Neuronal stem cell (in vitro differentiated cells): ENCODE measurements around the gene NOP53.
A peak's percentile ranks its signal among the peaks of the same experiment; 100 is the strongest.
"Not testable (repeated sequence)": the region's sequence is repeated elsewhere in the genome, so short reads cannot be mapped to it uniquely, and the experiment has no call there.

Experiments
- DNase-seq: peaks from one replicate; pipeline ENCODE4 v3.0.0-alpha.2; 2013; ENCODE audit warnings: low spot score
- H2AFZ ChIP-seq: one replicate; pipeline ENCODE4 v1.6.1; 2013; ENCODE audit warnings: mild to moderate bottlenecking, low read length, inconsistent platforms
- H2AK5ac ChIP-seq: 2 replicates; pipeline ENCODE4 v1.6.1; 2013; ENCODE audit warnings: low read depth, mild to moderate bottlenecking, inconsistent platforms, low read length, moderate library complexity, mixed read lengths
- H2BK120ac ChIP-seq: 2 replicates; pipeline ENCODE4 v1.6.1; 2013; ENCODE audit warnings: low read depth, mild to moderate bottlenecking, inconsistent platforms, low read length, moderate library complexity, mixed read lengths
- H2BK12ac ChIP-seq: one replicate; pipeline ENCODE4 v1.6.1; 2013; ENCODE audit warnings: low read length, inconsistent platforms
- H2BK15ac ChIP-seq: 2 replicates; pipeline ENCODE4 v1.6.1; 2013; ENCODE audit warnings: mild to moderate bottlenecking, low read length, inconsistent platforms, mixed read lengths
- H2BK5ac ChIP-seq: one replicate; pipeline ENCODE4 v1.6.1; 2013; ENCODE audit warnings: inconsistent platforms, mild to moderate bottlenecking, low read length, moderate library complexity
- H3K14ac ChIP-seq: one replicate; pipeline ENCODE4 v1.6.1; 2013; ENCODE audit warnings: low read length, inconsistent platforms
- H3K18ac ChIP-seq: 2 replicates; pipeline ENCODE4 v1.6.1; 2013; ENCODE audit warnings: low read length, inconsistent platforms
- H3K23ac ChIP-seq: 2 replicates; pipeline ENCODE4 v1.6.1; 2013; ENCODE audit warnings: low read depth, mild to moderate bottlenecking, mixed read lengths, low read length, inconsistent platforms; ENCODE audit not compliant: poor library complexity
- H3K27ac ChIP-seq: replicated peaks from 3 replicates; pipeline ENCODE4 v1.5.1; 2013; ENCODE audit warnings: low read length, inconsistent platforms
- H3K27me3 ChIP-seq, 3 experiments: 2 replicates each; pipeline ENCODE4 v1.6.1; 2013; ENCODE audit warnings: low read length in 3 of 3, mild to moderate bottlenecking in 2 of 3, inconsistent platforms in 1 of 3, low read depth in 1 of 3, mixed read lengths in 1 of 3, moderate library complexity in 1 of 3; ENCODE audit not compliant: control insufficient read depth in 3 of 3, insufficient read depth in 3 of 3
- H3K36me3 ChIP-seq, 2 donors: replicated peaks in 1 of 2; 2 replicates each; pipeline ENCODE4 v1.6.1; 2013; ENCODE audit warnings: low read length in 2 of 2; ENCODE audit not compliant: control insufficient read depth in 2 of 2, insufficient read depth in 2 of 2
- H3K4ac ChIP-seq: 2 replicates; pipeline ENCODE4 v1.6.1; 2013; ENCODE audit warnings: inconsistent platforms, mild to moderate bottlenecking, low read length, moderate library complexity
- H3K4me1 ChIP-seq, 2 donors: 1 replicate in 1 of 2; 2 replicates in 1 of 2; pipeline ENCODE4 v1.6.1; 2013; ENCODE audit warnings: low read length in 2 of 2, low read depth in 1 of 2; ENCODE audit not compliant: control insufficient read depth in 2 of 2, insufficient read depth in 1 of 2
- H3K4me2 ChIP-seq: one replicate; pipeline ENCODE4 v1.6.1; 2013; ENCODE audit warnings: mild to moderate bottlenecking, low read length, inconsistent platforms; ENCODE audit not compliant: insufficient read depth, poor library complexity, severe bottlenecking
- H3K4me3 ChIP-seq, 2 donors: 2 replicates each; pipeline ENCODE4 v1.5.1; 2013; ENCODE audit warnings: low read length in 2 of 2, mild to moderate bottlenecking in 2 of 2, inconsistent platforms in 1 of 2, moderate library complexity in 1 of 2
- H3K79me1 ChIP-seq: one replicate; pipeline ENCODE4 v1.6.1; 2013; ENCODE audit warnings: low read depth, mild to moderate bottlenecking, inconsistent platforms, low read length, moderate library complexity
- H3K9ac ChIP-seq: one replicate; pipeline ENCODE4 v1.6.1; 2013; ENCODE audit warnings: mild to moderate bottlenecking, low read depth, low read length, inconsistent platforms; ENCODE audit not compliant: poor library complexity
- H3K9me3 ChIP-seq, 2 donors: replicated peaks in 1 of 2; 2 replicates each; pipeline versions ENCODE3 to v1.6.1; 2013; ENCODE audit warnings: low read length in 2 of 2, mild to moderate bottlenecking in 2 of 2, inconsistent platforms in 1 of 2, low read depth in 1 of 2, mixed read lengths in 1 of 2, moderate library complexity in 1 of 2; ENCODE audit not compliant: control insufficient read depth in 2 of 2, insufficient read depth in 1 of 2
- H4K8ac ChIP-seq: one replicate; pipeline ENCODE4 v1.6.1; 2013; ENCODE audit warnings: low read depth, mild to moderate bottlenecking, inconsistent platforms, low read length, moderate library complexity
- H4K91ac ChIP-seq: one replicate; pipeline ENCODE4 v1.6.1; 2013; ENCODE audit warnings: low read length, low read depth, mild to moderate bottlenecking, inconsistent platforms; ENCODE audit not compliant: poor library complexity
- WGBS, 2 donors: extraction: QIAGEN DNeasy Blood & Tissue Kit; methylation state at CpG; one replicate each; pipeline ENCODE4 v1.1.7; 2013; ENCODE audit warnings: missing lambda C conversion rate in 2 of 2, mixed read lengths in 1 of 2; ENCODE audit not compliant: insufficient read length in 2 of 2, insufficient replicate concordance in 1 of 2; ENCODE audit errors: extremely low coverage in 2 of 2; 5-methylcytosine and 5-hydroxymethylcytosine counted together

Gene NOP53

DNA sequence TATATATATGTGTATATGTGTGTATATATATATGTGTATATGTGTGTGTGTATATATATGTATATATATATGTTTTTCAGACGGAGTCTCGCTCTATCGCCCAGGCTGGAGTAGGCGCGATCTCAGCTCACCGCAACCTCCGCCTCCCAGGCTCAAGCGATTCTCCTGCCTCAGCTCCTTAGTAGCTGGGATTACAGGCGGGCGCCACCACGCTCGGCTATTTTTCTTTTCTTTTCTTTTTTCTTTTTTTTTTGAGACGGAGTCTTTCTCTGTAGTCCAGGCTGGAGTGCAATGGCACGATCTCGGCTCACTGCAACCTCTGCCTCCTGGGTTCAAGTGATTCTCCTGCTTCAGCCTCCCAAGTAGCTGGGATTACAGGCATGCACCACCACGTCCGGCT is 783 bp downstream of the NOP53 start:
- not testable (repeated sequence) for H2BK12ac ChIP-seq, H3K18ac ChIP-seq, H4K91ac ChIP-seq, H4K8ac ChIP-seq, H2AK5ac ChIP-seq, H3K14ac ChIP-seq, H3K4ac ChIP-seq, H3K27me3 ChIP-seq, H2AFZ ChIP-seq, H3K4me1 ChIP-seq, H3K27ac ChIP-seq, DNase-seq, H3K23ac ChIP-seq, H2BK120ac ChIP-seq, H2BK15ac ChIP-seq, H3K9me3 ChIP-seq, H2BK5ac ChIP-seq, H3K9ac ChIP-seq
- peaks cover 18% of the 10 kb centered on the region for H3K79me1 ChIP-seq
- no CpG with 5 or more reads among the region's 17 CpGs for WGBS, 2 donors
- H3K4me2 ChIP-seq: peak overlapping the region; percentile 40
- peaks cover 30 to 45% of the 10 kb centered on the region in 2 donors for H3K36me3 ChIP-seq
- H3K4me3 ChIP-seq: peak overlapping the region in 1 of 2 donors; percentile 77

DNA sequence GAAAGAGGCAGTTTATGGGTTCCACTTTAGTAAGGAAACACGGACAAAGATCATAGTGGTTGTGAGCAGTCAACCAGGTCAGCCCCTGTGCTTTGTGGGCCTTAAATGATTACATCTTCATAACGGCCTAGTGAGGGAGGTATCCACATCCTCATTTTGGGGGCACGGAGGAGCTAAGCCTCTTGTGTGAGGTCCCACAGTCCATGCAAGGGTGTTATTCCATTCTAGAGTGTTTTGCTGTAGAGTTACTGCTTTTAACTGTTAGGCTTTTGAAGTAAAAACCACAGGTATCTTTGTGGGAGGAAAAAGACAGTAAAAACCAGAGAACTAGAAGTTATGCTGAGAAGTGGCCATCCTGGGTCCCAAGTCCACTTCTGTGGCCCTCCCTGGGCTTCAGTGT is 4.0 kb downstream of the NOP53 start:
- Histone ChIP-seq H4K91ac (no peak overlapping the region), H4K8ac (no peak overlapping the region), H3K4ac (no peak overlapping the region), H2BK12ac (no peak overlapping the region), H2AK5ac (no peak overlapping the region), H3K14ac (no peak overlapping the region), H3K4me2 (no peak overlapping the region), H2BK120ac (no peak overlapping the region), H3K36me3 (peaks cover 51 to 75% of the 10 kb centered on the region in 2 donors), H3K79me1 (peaks cover 20% of the 10 kb centered on the region), H3K9ac (no peak overlapping the region), H3K9me3 (no peaks in the 10 kb centered on the region), H3K18ac (no peak overlapping the region), H3K4me3 (no peak overlapping the region), H3K23ac (no peak overlapping the region), H2BK15ac (no peak overlapping the region), H3K27me3 (no peaks in the 10 kb centered on the region), H3K27ac (no peak overlapping the region), H2BK5ac (no peak overlapping the region), H3K4me1 (peaks cover 0 to 1% of the 10 kb centered on the region in 2 donors), H2AFZ (no peak overlapping the region)
- no peak for DNase-seq
- no CpG with 5 or more reads among the region's 3 CpGs for WGBS, 2 donors

- Histone ChIP-seq H3K27ac (no peak overlapping the region), H3K4me3 (no peak overlapping the region), H3K4me2 (no peak overlapping the region), H2BK120ac (no peak overlapping the region), H2BK15ac (no peak overlapping the region), H3K18ac (no peak overlapping the region), H2AFZ (no peak overlapping the region), H3K9me3 (no peaks in the 10 kb centered on the region), H2BK5ac (no peak overlapping the region), H3K27me3 (no peaks in the 10 kb centered on the region), H2AK5ac (no peak overlapping the region), H3K36me3 (peaks cover 56 to 87% of the 10 kb centered on the region in 2 donors), H3K23ac (no peak overlapping the region), H4K91ac (no peak overlapping the region), H3K4ac (no peak overlapping the region), H3K14ac (no peak overlapping the region), H3K4me1 (peaks cover 0 to 1% of the 10 kb centered on the region in 2 donors), H3K79me1 (peaks cover 20% of the 10 kb centered on the region), H4K8ac (no peak overlapping the region), H3K9ac (no peak overlapping the region), H2BK12ac (no peak overlapping the region)
- no CpG with 5 or more reads among the region's 18 CpGs for WGBS, 2 donors
- no peak for DNase-seq
Measured at GRCh38 chr19:47750752-47751151, 5.4 kb downstream of the NOP53 start.

GRCh38 chr19:47752440-47753211 is 7.3 kb downstream of the NOP53 start:
- no peak overlapping the region for H4K91ac ChIP-seq
- no peak overlapping the region for H2BK5ac ChIP-seq
- H3K4me2 ChIP-seq: no peak overlapping the region
- H3K27me3 ChIP-seq: no peaks in the 10 kb centered on the region
- WGBS, 2 donors: no CpG with 5 or more reads among the region's 27 CpGs
- H2BK12ac ChIP-seq: no peak overlapping the region
- no peak overlapping the region for H2BK15ac ChIP-seq
- no peak overlapping the region for H2AK5ac ChIP-seq
- no peak overlapping the region for H3K14ac ChIP-seq
- H3K4me3 ChIP-seq: no peak overlapping the region
- H2BK120ac ChIP-seq: no peak overlapping the region
- no peak for DNase-seq
- no peak overlapping the region for H3K23ac ChIP-seq
- H3K9ac ChIP-seq: no peak overlapping the region
- no peak overlapping the region for H3K18ac ChIP-seq
- no peak overlapping the region for H3K4ac ChIP-seq
- H3K4me1 ChIP-seq: no peaks in the 10 kb centered on the region
- peaks cover 16% of the 10 kb centered on the region for H3K79me1 ChIP-seq
- no peak overlapping the region for H4K8ac ChIP-seq
- H2AFZ ChIP-seq: no peak overlapping the region
- peaks cover 68 to 94% of the 10 kb centered on the region in 2 donors for H3K36me3 ChIP-seq
- no peak overlapping the region for H3K27ac ChIP-seq
- H3K9me3 ChIP-seq: no peaks in the 10 kb centered on the region
